Endodermal cell (in vitro differentiated cells): Measurements from ENCODE around the gene IL1RAPL2. TPM values are rescaled to one million over a fixed set of nuclear protein-coding genes. Genes with fewer than 3 reads are reported as not detected.

Experiments used
- DNase-seq: peaks from one replicate; pipeline ENCODE4 v3.0.0-alpha.2; 2017
- H3K27ac ChIP-seq: 2 replicates; pipeline ENCODE4 v1.5.1; 2013; ENCODE audit warnings: mild to moderate bottlenecking, low read depth, low read length, moderate library complexity
- H3K27me3 ChIP-seq: 2 replicates; pipeline ENCODE4 v1.6.1; 2013; ENCODE audit warnings: mild to moderate bottlenecking, low read length, moderate library complexity; ENCODE audit not compliant: insufficient read depth, control insufficient read depth, poor library complexity, severe bottlenecking
- H3K36me3 ChIP-seq: 2 replicates; pipeline ENCODE4 v1.7.0; 2013; ENCODE audit warnings: mild to moderate bottlenecking, low read length, moderate library complexity; ENCODE audit not compliant: control insufficient read depth, insufficient read depth
- H3K4me1 ChIP-seq: one replicate; pipeline ENCODE4 v1.7.0; 2013; ENCODE audit warnings: low read length; ENCODE audit not compliant: control insufficient read depth, insufficient read depth
- H3K4me3 ChIP-seq: 2 replicates; pipeline ENCODE4 v1.5.1; 2013; ENCODE audit warnings: mild to moderate bottlenecking, low read length, moderate library complexity
- H3K9ac ChIP-seq: 2 replicates; pipeline ENCODE4 v1.6.1; 2013; ENCODE audit warnings: mild to moderate bottlenecking, low read length, moderate library complexity; ENCODE audit not compliant: poor library complexity, severe bottlenecking; ENCODE audit errors: extremely low read depth
- H3K9me3 ChIP-seq: 2 replicates; pipeline ENCODE4 v1.6.1; 2013; ENCODE audit warnings: mild to moderate bottlenecking, low read length, moderate library complexity; ENCODE audit not compliant: control insufficient read depth
- H3K27ac Mint-ChIP-seq: 2 replicates; pipeline ENCODE4 v1.8.0; 2020; ENCODE audit warnings: mixed read lengths
- H3K27me3 Mint-ChIP-seq: 2 replicates; pipeline ENCODE4 v1.8.0; 2021; ENCODE audit warnings: mild to moderate bottlenecking, mixed read lengths; ENCODE audit not compliant: insufficient read depth
- H3K36me3 Mint-ChIP-seq: 2 replicates; pipeline ENCODE4 v1.8.0; 2020; ENCODE audit warnings: low read depth, mixed read lengths
- H3K4me1 Mint-ChIP-seq: 2 replicates; pipeline ENCODE4 v1.8.0; 2020; ENCODE audit warnings: mixed read lengths
- H3K4me3 Mint-ChIP-seq: 2 replicates; pipeline ENCODE4 v1.8.0; 2020; ENCODE audit warnings: mild to moderate bottlenecking, moderate library complexity, mixed read lengths
- H3K9me3 Mint-ChIP-seq: 2 replicates; pipeline ENCODE4 v1.8.0; 2020; ENCODE audit warnings: mild to moderate bottlenecking, mixed read lengths
- CTCF ChIP-seq: fragments of 200-600 bp; sonication (generic); conservative IDR thresholded peaks from 2 replicates; pipeline ENCODE4 v1.5.0; 2021; ENCODE audit warnings: antibody characterized with exemption, mild to moderate bottlenecking
- whole genome bisulfite sequencing, 2 experiments: methylation state at CpG; one replicate each; pipeline versions ENCODE4 v1.1.5 to v1.1.7; 2013; ENCODE audit warnings: missing lambda C conversion rate in 2 of 2, mixed read lengths in 1 of 2; ENCODE audit not compliant: insufficient coverage in 1 of 2, insufficient read length in 1 of 2; 5-methylcytosine and 5-hydroxymethylcytosine counted together
- total RNA-seq, 2 donors: library from RNA; stranded (reverse); fragmentation: NEBNext Ultra II Directional in 1 of 2; extraction: Animal tissue kit (Norgen Biotek cat#: 25700) in 1 of 2; gene quantifications; 2 replicates in 1 of 2; 3 replicates in 1 of 2; pipeline ENCODE4 v1.2.1, GENCODE V29; 2021

The IL1RAPL2 gene
- total RNA-seq, 2 donors from 2014 or later: 0.13 TPM; not detected in 1

- no peak overlapping the region for H3K27ac Mint-ChIP-seq
- Histone ChIP-seq H3K4me1 (no peaks in the 10 kb centered on the region), H3K9me3 (no peaks in the 10 kb centered on the region), H3K9ac (no peak overlapping the region), H3K27me3 (no peaks in the 10 kb centered on the region), H3K4me3 (no peak overlapping the region), H3K36me3 (no peaks in the 10 kb centered on the region), H3K27ac (no peak overlapping the region)
- no peak for DNase-seq
- no peak for TF ChIP-seq CTCF
- WGBS, 2 experiments: 93% methylated on average over 2 of the region's 2 CpGs; no CpG with 5 or more reads in 1 of the 2 experiments
- no peak overlapping the region for H3K4me3 Mint-ChIP-seq
- no peaks in the 10 kb centered on the region for H3K36me3 Mint-ChIP-seq
- H3K9me3 Mint-ChIP-seq: peaks cover 40% of the 10 kb centered on the region
- H3K27me3 Mint-ChIP-seq: no peaks in the 10 kb centered on the region
- no peaks in the 10 kb centered on the region for H3K4me1 Mint-ChIP-seq
These were observed 968.0 kb downstream of the IL1RAPL2 start for GRCh38 chrX:105533951-105534350.

GRCh38 chrX:105543283-105543682 is 977.3 kb downstream of the IL1RAPL2 start:
- no peak overlapping the region for H3K27ac Mint-ChIP-seq

GRCh38 chrX:105550043-105550663 is 984.2 kb downstream of the IL1RAPL2 start:
- WGBS, 2 experiments: 79% methylated on average over 2 of the region's 3 CpGs; no CpG with 5 or more reads in 1 of the 2 experiments
- Histone ChIP-seq H3K27me3 (no peaks in the 10 kb centered on the region), H3K9ac (no peak overlapping the region), H3K9me3 (no peaks in the 10 kb centered on the region), H3K27ac (no peak overlapping the region), H3K4me1 (no peaks in the 10 kb centered on the region), H3K36me3 (no peaks in the 10 kb centered on the region), H3K4me3 (no peak overlapping the region)
- no peak for DNase-seq
- Mint-ChIP-seq H3K27ac (no peak overlapping the region), H3K4me3 (no peak overlapping the region), H3K9me3 (peaks cover 27% of the 10 kb centered on the region), H3K27me3 (no peaks in the 10 kb centered on the region), H3K36me3 (no peaks in the 10 kb centered on the region), H3K4me1 (no peaks in the 10 kb centered on the region)
- TF ChIP-seq CTCF: no peak

More at GRCh38 chrX:105543283-105543682, 977.3 kb downstream of the IL1RAPL2 start:
- Mint-ChIP-seq H3K4me3 (no peak overlapping the region), H3K27me3 (no peaks in the 10 kb centered on the region), H3K36me3 (no peaks in the 10 kb centered on the region), H3K9me3 (peaks cover 52% of the 10 kb centered on the region), H3K4me1 (peaks cover 2% of the 10 kb centered on the region)
- Histone ChIP-seq H3K4me1 (no peaks in the 10 kb centered on the region), H3K9ac (no peak overlapping the region), H3K27me3 (no peaks in the 10 kb centered on the region), H3K27ac (no peak overlapping the region), H3K9me3 (no peaks in the 10 kb centered on the region), H3K4me3 (no peak overlapping the region), H3K36me3 (no peaks in the 10 kb centered on the region)
- TF ChIP-seq CTCF: no peak
- DNase-seq: peak; percentile 37
